PC-9 (cell line): ENCODE measurements around the gene SP140L. TPM values are rescaled to one million over a fixed set of nuclear protein-coding genes. Genes with fewer than 3 reads are reported as not detected.

Experiments
- BruUV-seq: library from RNA; stranded (reverse); fragments of 400-500 nt; replicated peaks from 2 replicates; lab custom pipeline; 2021; lab: Mats Ljungman, UMichigan
- CTCF ChIA-PET: fragments of 300-600 bp; sonication (Branson Sonifier 250); formaldehyde crosslinking; loops from one replicate; lab custom pipeline; 2022; ENCODE audit warnings: antibody characterized with exemption; lab: Charles Lee
- POLR2A ChIA-PET: fragments of 300-600 bp; sonication (Branson Sonifier 250); formaldehyde crosslinking; loops from one replicate; lab custom pipeline; 2022; ENCODE audit warnings: antibody characterized with exemption; ENCODE audit not compliant: unreplicated experiment; lab: Charles Lee
- DNase-seq, 2 experiments: peaks; one replicate each; pipeline versions ENCODE4 v3.0.0 to v3.0.0-alpha.2; 2015 to 2022; ENCODE audit warnings: mixed read lengths in 1 of 2
- H2AFZ ChIP-seq: fragments of 200-600 bp; sonication (generic); 2 replicates; pipeline ENCODE4 v1.8.1; 2017; ENCODE audit warnings: antibody characterized with exemption
- H3F3A ChIP-seq: fragments of 200-600 bp; sonication (generic); 2 replicates; pipeline ENCODE4 v1.8.1; 2017; ENCODE audit warnings: antibody characterized with exemption, mild to moderate bottlenecking, low read depth; ENCODE audit not compliant: insufficient read depth
- H3K27ac ChIP-seq: fragments of 200-600 bp; sonication (generic); 2 replicates; pipeline ENCODE4 v1.6.1; 2016; ENCODE audit warnings: mixed run types
- H3K27me3 ChIP-seq: fragments of 200-600 bp; sonication (generic); 2 replicates; pipeline ENCODE4 v1.6.1; 2016; ENCODE audit warnings: low read depth, mixed run types; ENCODE audit not compliant: insufficient read depth
- H3K36me3 ChIP-seq: fragments of 200-600 bp; sonication (generic); 2 replicates; pipeline ENCODE4 v1.6.1; 2016; ENCODE audit warnings: low read depth, mixed run types
- H3K4me1 ChIP-seq: fragments of 200-600 bp; sonication (generic); replicated peaks from 2 replicates; pipeline ENCODE4 v1.6.1; 2016; ENCODE audit warnings: mixed run types; ENCODE audit not compliant: insufficient read depth
- H3K4me2 ChIP-seq: fragments of 200-600 bp; sonication (generic); 2 replicates; pipeline ENCODE4 v1.6.1; 2017; ENCODE audit warnings: mixed run types
- H3K4me3 ChIP-seq: fragments of 200-600 bp; sonication (generic); 2 replicates; pipeline ENCODE4 v1.6.1; 2016; ENCODE audit warnings: mixed run types
- H3K79me2 ChIP-seq: fragments of 200-600 bp; sonication (generic); 2 replicates; pipeline ENCODE4 v1.6.1; 2017; ENCODE audit warnings: low read depth, mixed run types
- H3K9me2 ChIP-seq: fragments of 200-600 bp; sonication (generic); 2 replicates; pipeline ENCODE4 v1.8.1; 2017; ENCODE audit warnings: mild to moderate bottlenecking; ENCODE audit not compliant: insufficient read depth
- H3K9me3 ChIP-seq: fragments of 200-600 bp; sonication (generic); 2 replicates; pipeline ENCODE4 v1.8.1; 2016; ENCODE audit warnings: low read depth; ENCODE audit not compliant: insufficient read depth
- H4K20me1 ChIP-seq: fragments of 200-600 bp; sonication (generic); 2 replicates; pipeline ENCODE4 v1.8.1; 2017; ENCODE audit not compliant: insufficient read depth
- CTCF ChIP-seq: fragments of 200-600 bp; sonication (generic); conservative IDR thresholded peaks from 2 replicates; pipeline ENCODE4 v1.6.1; 2017; ENCODE audit warnings: mixed run types, antibody characterized with exemption, mild to moderate bottlenecking, moderate library complexity
- EZH2 ChIP-seq: fragments of 200-600 bp; sonication (generic); IDR thresholded peaks from 2 replicates; pipeline ENCODE4 v1.8.0; 2017; ENCODE audit warnings: antibody characterized with exemption, low read depth
- intact Hi-C: fragments of 100-400 bp; cut with micrococcal nuclease; formaldehyde crosslinking; loops from one replicate; pipeline ENCODE4 v1.10.0; 2022; ENCODE audit not compliant: unreplicated experiment
- total RNA-seq: library from RNA; stranded (reverse); gene quantifications from 2 replicates; pipeline ENCODE4 v1.2.3, GENCODE V29; 2021

Gene SP140L
- total RNA-seq, 1 experiment from 2014 or later = 23.6 TPM

GRCh38 chr2:230324503-230324902 lies 2.5 kb upstream of the SP140L start:
- no peaks in the 10 kb centered on the region for H3K9me3 ChIP-seq
- peaks cover 19% of the 10 kb centered on the region; the same call in 1 of the 2 replicates for H3K4me1 ChIP-seq
- no peak overlapping the region for H3K4me2 ChIP-seq
- POLR2A ChIA-PET = no interaction called here
- no peaks in the 10 kb centered on the region for H3K36me3 ChIP-seq
- no peaks in the 10 kb centered on the region for H4K20me1 ChIP-seq
- H2AFZ ChIP-seq = no peak overlapping the region
- H3K9me2 ChIP-seq = no peaks in the 10 kb centered on the region
- intact Hi-C loops = loop anchor here (10.0 kb wide), 1 partner anchor 400 kb away; no protein-coding TSS in a partner anchor
- CTCF ChIA-PET = no interaction called here
- no peak for DNase-seq
- BruUV-seq = no TSS peak
- H3K27me3 ChIP-seq = no peaks in the 10 kb centered on the region
- no peak overlapping the region for H3K27ac ChIP-seq
- H3K4me3 ChIP-seq = no peak overlapping the region
- H3K79me2 ChIP-seq = no peaks in the 10 kb centered on the region
- 0 out of 2 replicates have a peak, but pooled peaks cover 13% of the 10 kb centered on the region for H3F3A ChIP-seq
- TF ChIP-seq EZH2 (no peak), CTCF (no peak)

DNA sequence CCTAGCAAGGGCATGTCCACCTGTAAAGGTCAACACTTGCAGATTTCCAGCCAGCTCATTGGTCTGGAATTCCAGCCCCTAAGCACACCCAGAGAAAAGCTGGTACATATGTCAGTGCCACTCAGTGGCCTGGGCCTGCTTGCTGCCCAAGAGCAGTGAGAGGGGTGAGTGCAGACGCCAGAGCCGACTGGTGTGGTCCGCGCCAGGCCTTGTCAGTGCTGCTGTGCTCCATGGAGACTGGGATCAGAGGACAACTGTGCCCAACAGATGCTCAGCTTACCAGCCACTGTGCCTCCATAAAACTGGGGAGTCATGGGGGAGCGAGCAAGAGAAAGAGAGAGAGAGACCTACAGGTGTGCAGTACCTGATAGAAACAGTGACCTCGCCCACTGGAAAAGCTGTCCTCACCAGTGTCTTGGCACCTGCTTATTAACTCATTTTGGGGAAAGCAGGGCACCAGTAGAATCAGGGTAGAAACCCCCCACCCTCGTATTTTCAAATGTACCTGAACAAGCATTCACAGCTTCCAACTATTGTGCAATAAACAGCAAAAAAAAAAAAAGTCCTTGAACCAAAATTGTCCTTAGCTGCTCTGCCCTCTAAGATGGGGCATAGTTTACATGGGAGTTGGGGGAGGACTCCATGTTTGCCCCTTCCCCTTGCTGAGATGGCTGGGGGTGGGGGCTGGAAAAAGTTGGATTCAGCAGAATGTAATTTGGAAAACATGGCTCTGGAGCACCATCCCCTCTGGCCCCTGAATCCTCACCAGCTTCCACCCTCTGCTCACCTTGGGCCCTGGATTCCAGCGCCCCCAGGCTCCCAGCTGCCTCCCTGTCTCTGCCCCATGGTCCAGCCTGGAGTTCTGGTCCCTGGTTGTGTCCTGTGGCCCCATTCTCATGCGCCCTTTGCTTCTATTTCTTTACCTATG lies 1.4 kb upstream of the SP140L start:
- Histone ChIP-seq H4K20me1 (no peaks in the 10 kb centered on the region), H3K9me3 (no peaks in the 10 kb centered on the region), H2AFZ (no peak overlapping the region), H3K36me3 (no peaks in the 10 kb centered on the region), H3K79me2 (no peaks in the 10 kb centered on the region), H3K4me3 (no peak overlapping the region), H3K27ac (no peak overlapping the region), H3F3A (0 out of 2 replicates have a peak, but pooled peaks cover 13% of the 10 kb centered on the region), H3K4me1 (peaks cover 19% of the 10 kb centered on the region; the same call in 1 of the 2 replicates), H3K9me2 (no peaks in the 10 kb centered on the region), H3K27me3 (no peaks in the 10 kb centered on the region), H3K4me2 (peak overlapping the region; percentile 85)
- CTCF ChIA-PET = no interaction called here
- intact Hi-C loops = loop anchor here (2.0 to 10.0 kb wide), 3 partner anchors 87 to 399 kb away; no protein-coding TSS in a partner anchor
- TF ChIP-seq CTCF (no peak), EZH2 (no peak)
- BruUV-seq = no TSS peak
- POLR2A ChIA-PET = interaction anchor here (0.7 kb wide), 1 partner anchor 303 kb away, joined by 8 read pairs; no protein-coding TSS in a partner anchor
- DNase-seq = no peak

GRCh38 chr2:230327418-230328154 lies 593 bp downstream of the SP140L start:
- ChIA-PET POLR2A (no interaction called here), CTCF (interaction anchor here (0.7 to 1.0 kb wide), 2 partner anchors 167 to 273 kb away, joined by 3 to 7 read pairs; no protein-coding TSS in a partner anchor)
- Histone ChIP-seq H3K27ac (peak overlapping the region; percentile 58), H4K20me1 (no peaks in the 10 kb centered on the region), H3F3A (0 out of 2 replicates have a peak, but pooled peaks cover 13% of the 10 kb centered on the region), H3K4me3 (peak overlapping the region; percentile 67), H3K9me3 (no peaks in the 10 kb centered on the region), H3K36me3 (no peaks in the 10 kb centered on the region), H3K79me2 (no peaks in the 10 kb centered on the region), H3K4me1 (peaks cover 19% of the 10 kb centered on the region; the same call in 1 of the 2 replicates), H2AFZ (peak overlapping the region; percentile 88), H3K9me2 (no peaks in the 10 kb centered on the region), H3K4me2 (peak overlapping the region; percentile 85), H3K27me3 (no peaks in the 10 kb centered on the region)
- TF ChIP-seq EZH2 = no peak
- no peak for TF ChIP-seq CTCF
- intact Hi-C loops = loop anchor here (2.0 to 10.0 kb wide), 3 partner anchors 85 to 397 kb away; no protein-coding TSS in a partner anchor
- TSS peak; percentile 64 for BruUV-seq
- DNase-seq = peak in 1 of 2 experiments; percentile 57
